ENCODE data around the gene TXK.

The TXK gene

DNA sequence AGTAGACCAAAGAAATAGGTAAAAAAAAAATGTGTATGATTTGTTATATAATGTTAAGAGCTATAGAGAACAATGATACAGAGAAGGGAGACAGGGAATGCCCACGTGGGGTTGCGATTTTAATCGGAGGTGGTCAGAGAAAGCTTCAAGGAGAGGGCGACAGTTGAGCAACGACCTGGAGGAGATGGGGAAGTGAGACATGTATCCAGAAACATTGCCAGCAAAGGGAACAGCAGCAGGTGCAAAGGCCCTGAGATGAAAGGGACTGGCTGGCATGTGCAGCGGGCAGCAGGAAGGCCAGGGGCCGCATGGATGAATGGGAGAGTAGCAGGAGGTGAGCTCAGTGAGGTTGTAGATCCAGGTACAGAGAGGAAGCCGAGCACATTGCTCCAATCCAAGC, 84.6 kb downstream of the TXK start:
- DNase-seq (ENCODE audit: low read depth), result no peak

GRCh38 chr4:48047896-48048295, 86.2 kb downstream of the TXK start:
- DNase-seq (ENCODE audit: low read depth), result no peak

GRCh38 chr4:48047421-48047844, 86.6 kb downstream of the TXK start:
- DNase-seq (ENCODE audit: low read depth), result peak; percentile 55

- no peak for DNase-seq (ENCODE audit: low read depth)
These were observed 88.0 kb downstream of the TXK start for GRCh38 chr4:48046059-48046458.

- no peak for DNase-seq (ENCODE audit: low read depth)
These were observed 89.8 kb downstream of the TXK start for GRCh38 chr4:48044298-48044697.

GRCh38 chr4:48043504-48043903, 90.5 kb downstream of the TXK start:
- no peak for DNase-seq (ENCODE audit: low read depth)

- no peak for DNase-seq (ENCODE audit: low read depth)
These were observed 91.0 kb downstream of the TXK start for GRCh38 chr4:48042979-48043461.

DNA sequence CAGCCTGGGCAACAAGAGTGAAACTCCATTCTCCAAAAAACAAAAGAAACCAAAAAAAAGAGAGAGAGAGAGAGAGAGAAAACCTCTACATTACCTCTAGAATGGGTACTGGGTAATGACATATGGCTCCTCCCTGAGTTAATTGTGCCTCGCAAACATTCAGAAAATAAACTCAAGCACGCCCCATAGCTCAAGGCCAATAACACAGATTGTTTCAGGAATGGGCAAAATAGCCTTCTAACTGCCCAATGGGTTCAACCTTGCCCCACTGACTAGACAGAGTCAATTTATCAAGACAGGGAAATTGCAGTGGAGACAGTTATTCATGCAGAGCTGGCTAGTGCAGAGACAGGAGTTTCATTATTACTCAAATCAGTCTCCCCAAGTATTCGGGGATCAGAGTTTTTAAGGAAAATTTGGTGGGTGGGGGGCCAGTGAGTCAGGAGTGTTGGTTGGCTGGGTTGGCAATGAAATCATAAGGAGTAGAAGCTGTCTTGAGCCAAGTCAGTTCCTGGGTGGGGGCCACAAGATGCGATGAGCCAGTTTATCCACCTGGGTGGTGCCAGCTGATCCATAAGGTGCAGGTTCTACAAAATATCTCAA, 92.4 kb downstream of the TXK start:
- no peak for DNase-seq (ENCODE audit: low read depth)

- DNase-seq (ENCODE audit: low read depth), result no peak
These were observed 94.5 kb downstream of the TXK start for GRCh38 chr4:48039561-48039960.

- no peak for DNase-seq (ENCODE audit: low read depth)
These were observed 95.4 kb downstream of the TXK start for GRCh38 chr4:48038666-48039065.

DNA sequence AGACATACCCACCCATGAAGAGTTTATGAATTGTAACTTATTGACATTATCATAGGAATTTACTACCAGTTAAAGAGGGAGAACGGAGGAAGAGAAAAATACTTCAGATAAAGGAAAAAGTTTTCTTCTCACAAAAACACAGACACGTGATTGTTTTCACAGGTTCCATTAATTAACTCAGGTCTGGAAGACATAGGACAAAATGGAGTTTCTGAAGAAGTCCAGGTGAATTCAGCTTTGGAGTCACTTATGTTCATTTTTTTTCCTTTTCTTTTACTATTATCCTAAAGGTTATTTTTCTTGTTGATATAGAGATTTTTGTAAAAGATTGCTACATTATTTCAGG, 97.0 kb downstream of the TXK start:
- DNase-seq (ENCODE audit: low read depth), result no peak

DNA sequence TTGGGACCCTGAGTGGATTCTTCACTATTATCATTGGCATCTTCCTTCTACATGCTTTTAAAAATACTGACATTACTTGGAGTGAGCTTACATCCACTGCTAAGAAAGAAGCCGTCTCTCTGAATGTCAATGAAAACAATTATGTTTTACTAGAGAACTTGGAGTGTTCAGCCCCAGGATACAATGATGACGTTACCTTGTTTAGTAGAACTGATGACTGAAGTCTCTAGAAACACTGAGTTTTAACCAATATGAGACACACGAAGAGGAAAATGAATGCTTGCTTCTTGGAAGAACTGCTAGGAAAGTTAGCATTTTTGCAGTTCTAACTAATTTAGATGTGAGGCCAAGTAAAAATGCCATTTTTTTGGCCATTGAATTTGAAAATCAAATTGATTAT, 98.1 kb downstream of the TXK start:
- no peak for DNase-seq (ENCODE audit: low read depth)

DNA sequence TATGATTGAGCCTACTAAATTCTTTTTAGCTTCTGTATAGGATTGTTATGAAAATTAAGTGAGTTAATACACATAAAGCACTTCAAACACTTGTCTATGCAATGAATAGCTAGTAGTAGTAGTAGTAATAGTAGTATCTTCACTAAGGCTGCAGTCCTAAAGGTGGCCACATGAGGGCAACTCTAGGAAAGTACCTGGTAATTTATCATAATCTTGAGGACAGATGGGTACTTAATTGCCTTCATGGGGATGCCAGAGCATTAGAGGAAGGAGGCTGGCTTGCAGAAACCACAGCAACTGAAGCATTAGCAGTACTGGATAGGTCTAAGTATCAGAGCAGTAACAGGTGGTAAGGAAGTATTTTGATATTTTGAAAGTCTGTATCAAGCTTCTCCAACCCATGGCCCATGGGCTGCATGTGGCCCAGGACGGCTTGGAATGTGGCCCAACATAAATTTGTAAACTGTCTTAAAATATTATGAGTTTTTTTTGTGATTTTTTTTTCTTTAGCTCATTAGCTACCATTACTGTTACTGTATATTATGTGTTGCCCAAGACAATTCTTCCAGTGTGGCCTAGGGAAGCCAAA, 100.1 kb downstream of the TXK start:
- peak; percentile 31 for DNase-seq (ENCODE audit: low read depth)

GRCh38 chr4:48033412-48033811, 100.6 kb downstream of the TXK start:
- DNase-seq (ENCODE audit: low read depth), result no peak

- DNase-seq (ENCODE audit: low read depth), result no peak
These were observed 101.3 kb downstream of the TXK start for GRCh38 chr4:48032721-48033120.

GRCh38 chr4:48031802-48032525, 102.1 kb downstream of the TXK start:
- no peak for DNase-seq (ENCODE audit: low read depth)

DNA sequence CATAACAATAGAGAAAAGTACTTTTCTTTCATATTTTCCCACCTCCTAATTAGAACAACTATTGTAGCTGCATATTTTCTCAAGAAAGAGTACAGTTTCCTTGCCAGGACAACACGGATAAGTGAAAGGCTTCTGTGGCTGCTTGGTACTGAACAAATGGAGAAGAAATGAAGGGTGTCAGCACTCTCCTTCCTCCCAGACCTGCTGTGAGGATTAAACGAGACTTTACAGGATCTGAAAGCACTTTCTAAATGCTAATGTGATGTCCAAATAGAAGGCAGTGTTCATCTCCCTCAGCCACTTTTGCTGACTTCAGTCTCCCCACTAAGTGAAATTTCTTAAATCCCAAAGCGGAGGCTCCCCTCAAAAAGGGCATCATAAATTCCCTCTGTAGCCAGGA, 103.6 kb downstream of the TXK start:
- no peak for DNase-seq (ENCODE audit: low read depth)

- DNase-seq (ENCODE audit: low read depth), result no peak
These were observed 105.4 kb downstream of the TXK start for GRCh38 chr4:48028696-48029095.

DNA sequence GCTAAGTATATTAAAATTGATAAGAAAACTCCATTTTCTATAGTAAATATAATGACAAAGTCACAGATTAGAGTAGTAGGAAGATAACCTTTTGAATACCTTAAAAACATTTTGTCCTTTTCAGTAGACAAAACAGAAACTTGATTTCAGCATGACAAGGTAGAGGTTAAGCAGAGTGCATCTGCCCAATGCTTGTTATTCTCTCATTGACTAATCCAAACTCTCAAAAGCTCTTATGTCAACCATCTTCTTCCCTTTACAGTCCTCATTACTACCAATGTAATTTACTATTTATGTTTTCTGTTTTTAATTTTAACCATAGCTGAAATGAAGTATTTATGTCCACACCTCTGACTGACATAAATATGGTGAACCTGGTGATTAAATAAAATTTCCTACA, 106.4 kb downstream of the TXK start:
- no peak for DNase-seq (ENCODE audit: low read depth)

DNA sequence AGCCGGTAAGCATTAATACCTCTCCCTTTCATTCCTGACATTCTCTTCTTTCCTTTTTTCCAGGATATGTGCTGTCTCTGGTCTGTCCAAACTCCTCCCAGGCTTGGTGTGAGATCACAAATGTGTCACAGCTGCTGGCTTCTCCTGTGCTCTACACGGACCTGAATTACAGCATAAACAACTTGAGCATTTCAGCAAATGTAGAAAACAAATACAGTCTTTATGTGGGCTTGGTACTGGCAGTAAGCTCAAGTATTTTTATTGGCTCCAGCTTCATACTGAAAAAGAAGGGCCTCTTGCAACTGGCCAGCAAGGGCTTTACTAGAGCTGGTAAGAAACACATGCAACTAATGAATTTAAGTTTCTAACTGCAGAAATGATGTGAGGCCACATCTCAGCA, 109.0 kb downstream of the TXK start:
- DNase-seq (ENCODE audit: low read depth), result no peak

GRCh38 chr4:48024522-48024921, 109.5 kb downstream of the TXK start:
- no peak for DNase-seq (ENCODE audit: low read depth)

DNA sequence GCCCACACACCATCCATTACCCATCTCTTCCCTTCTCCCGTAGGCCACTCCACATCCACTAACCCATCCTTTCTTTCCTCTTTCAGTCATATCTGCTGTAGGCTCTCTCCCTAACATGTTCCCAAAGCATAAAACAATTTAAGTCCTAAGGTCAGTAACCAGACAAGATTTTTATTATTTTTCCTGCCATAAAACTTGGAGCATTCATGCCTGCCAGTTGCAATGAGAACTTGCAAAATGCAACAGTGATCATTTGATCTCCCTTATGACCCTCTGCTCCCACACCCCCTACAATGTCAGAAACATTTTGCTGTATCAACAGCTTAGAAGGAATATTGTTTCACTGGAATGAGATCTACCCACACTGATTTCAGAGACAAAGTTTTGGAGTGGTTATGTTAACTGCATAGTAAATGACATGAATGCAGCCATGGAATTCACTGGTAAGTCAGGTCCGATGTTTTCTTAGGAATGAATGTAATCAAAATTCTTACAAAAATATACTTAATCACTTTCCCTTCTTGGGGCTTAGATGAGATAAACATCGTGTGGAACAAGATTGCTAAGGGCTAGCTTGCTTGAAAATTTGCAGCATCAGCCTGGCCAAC, 111.8 kb downstream of the TXK start:
- no peak for DNase-seq (ENCODE audit: low read depth)

DNA sequence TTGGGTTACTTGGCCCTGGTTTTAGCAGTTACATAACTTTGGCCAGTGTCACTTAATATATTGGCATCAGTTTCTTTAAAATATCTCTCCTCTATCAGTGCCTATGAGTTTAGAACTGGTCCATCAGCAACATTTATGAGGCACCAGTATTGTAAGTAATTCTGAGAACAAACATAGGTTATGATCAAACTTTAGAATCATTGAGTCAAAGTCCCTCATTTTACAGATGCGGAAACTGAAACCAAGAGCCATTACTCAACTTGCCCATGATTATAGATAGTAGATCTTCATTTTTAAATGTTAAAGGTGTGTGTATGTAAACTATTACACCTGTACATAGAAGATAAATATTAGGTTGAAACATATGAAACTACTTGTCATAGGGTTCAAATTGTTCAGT, 113.0 kb downstream of the TXK start:
- no peak for DNase-seq (ENCODE audit: low read depth)
